Liver (tissue), 9 donors: ENCODE data around the gene B3GNT5. TPM values are rescaled to one million over a fixed set of nuclear protein-coding genes. Genes with fewer than 3 reads are reported as not detected.

Experiments
- DNase-seq: peaks from one replicate; pipeline ENCODE4 v3.0.0-alpha.2; 2017; ENCODE audit warnings: low spot score
- H3K27ac ChIP-seq, 2 donors: one replicate each; pipeline ENCODE4 v1.7.0; 2013; ENCODE audit warnings: inconsistent platforms in 2 of 2, low read length in 2 of 2, control low read depth in 1 of 2, low read depth in 1 of 2, mild to moderate bottlenecking in 1 of 2
- H3K27me3 ChIP-seq, 4 donors: one replicate each; pipeline versions ENCODE4 v1.6.1 to v1.7.0; 2013; ENCODE audit warnings: low read length in 3 of 4, inconsistent platforms in 1 of 4, mild to moderate bottlenecking in 1 of 4, moderate library complexity in 1 of 4; ENCODE audit not compliant: control insufficient read depth in 4 of 4, insufficient read depth in 4 of 4
- H3K36me3 ChIP-seq, 4 donors: one replicate each; pipeline versions ENCODE4 v1.6.1 to v1.7.0; 2013; ENCODE audit warnings: low read length in 3 of 4, mild to moderate bottlenecking in 3 of 4, low read depth in 1 of 4, moderate library complexity in 1 of 4; ENCODE audit not compliant: control insufficient read depth in 4 of 4, insufficient read depth in 3 of 4
- H3K4me1 ChIP-seq, 4 donors: one replicate each; pipeline versions ENCODE4 v1.6.1 to v1.7.0; 2013; ENCODE audit warnings: low read length in 3 of 4, mild to moderate bottlenecking in 3 of 4, moderate library complexity in 1 of 4; ENCODE audit not compliant: control insufficient read depth in 4 of 4, insufficient read depth in 4 of 4
- H3K4me3 ChIP-seq, 3 donors: one replicate each; pipeline versions ENCODE4 v1.6.1 to v1.7.0; 2013; ENCODE audit warnings: low read length in 3 of 3, control low read depth in 1 of 3, low read depth in 1 of 3, mild to moderate bottlenecking in 1 of 3
- H3K9ac ChIP-seq, 2 donors: one replicate each; pipeline ENCODE4 v1.7.0; 2013; ENCODE audit warnings: low read length in 2 of 2, mild to moderate bottlenecking in 2 of 2, moderate library complexity in 2 of 2, control low read depth in 1 of 2, low read depth in 1 of 2
- H3K9me3 ChIP-seq, 4 donors: one replicate each; pipeline versions ENCODE4 v1.6.1 to v1.7.0; 2013; ENCODE audit warnings: low read length in 3 of 4; ENCODE audit not compliant: control insufficient read depth in 4 of 4
- EGR1 ChIP-seq, 2 donors: IDR thresholded peaks; 2 replicates each; pipeline ENCODE4 v1.6.1; 2016 to 2018; ENCODE audit warnings: antibody characterized with exemption in 2 of 2, low read depth in 2 of 2
- FOXA1 ChIP-seq: IDR thresholded peaks from 2 replicates; pipeline ENCODE4 v1.6.1; 2016; ENCODE audit warnings: antibody characterized with exemption
- FOXA2 ChIP-seq: IDR thresholded peaks from 2 replicates; pipeline ENCODE4 v1.6.1; 2016; ENCODE audit warnings: antibody characterized with exemption
- GABPA ChIP-seq, 2 donors: IDR thresholded peaks in 1 of 2; conservative IDR thresholded peaks in 1 of 2; 2 replicates each; pipeline ENCODE4 v1.6.1; 2016; ENCODE audit warnings: antibody characterized with exemption in 2 of 2, mild to moderate bottlenecking in 1 of 2, moderate library complexity in 1 of 2
- HNF4A ChIP-seq, 2 donors: conservative IDR thresholded peaks; 2 replicates each; pipeline ENCODE4 v1.6.1; 2016; ENCODE audit warnings: antibody characterized with exemption in 2 of 2, mild to moderate bottlenecking in 2 of 2
- HNF4G ChIP-seq: IDR thresholded peaks from 2 replicates; pipeline ENCODE4 v1.6.1; 2016; ENCODE audit warnings: antibody characterized with exemption
- JUND ChIP-seq, 2 donors: IDR thresholded peaks; 2 replicates each; pipeline ENCODE4 v1.6.1; 2016; ENCODE audit warnings: antibody characterized with exemption in 2 of 2
- MAX ChIP-seq: IDR thresholded peaks from 2 replicates; pipeline ENCODE4 v1.6.1; 2016; ENCODE audit warnings: antibody characterized with exemption
- NR2F2 ChIP-seq: IDR thresholded peaks from 2 replicates; pipeline ENCODE4 v1.6.1; 2016; ENCODE audit warnings: antibody characterized with exemption
- RAD21 ChIP-seq, 2 donors: IDR thresholded peaks; 2 replicates each; pipeline ENCODE4 v1.6.1; 2016; ENCODE audit warnings: antibody characterized with exemption in 2 of 2, mild to moderate bottlenecking in 2 of 2
- REST ChIP-seq: IDR thresholded peaks from 2 replicates; pipeline ENCODE4 v1.6.1; 2016; ENCODE audit warnings: antibody characterized with exemption, mild to moderate bottlenecking
- RXRA ChIP-seq, 2 donors: IDR thresholded peaks; 2 replicates each; pipeline ENCODE4 v1.6.1; 2017 to 2018; ENCODE audit warnings: antibody characterized with exemption in 2 of 2, mild to moderate bottlenecking in 1 of 2
- SP1 ChIP-seq: IDR thresholded peaks from 2 replicates; pipeline ENCODE4 v1.6.1; 2018; ENCODE audit warnings: antibody characterized with exemption, mild to moderate bottlenecking
- TAF1 ChIP-seq: conservative IDR thresholded peaks from 2 replicates; pipeline ENCODE4 v1.6.1; 2016; ENCODE audit warnings: antibody characterized with exemption, mild to moderate bottlenecking
- YY1 ChIP-seq: IDR thresholded peaks from 2 replicates; pipeline ENCODE4 v1.6.1; 2016; ENCODE audit warnings: antibody characterized with exemption, mild to moderate bottlenecking
- WGBS: extraction: QIAGEN DNeasy Blood & Tissue Kit; methylation state at CpG from one replicate; pipeline ENCODE4 v1.1.7; 2013; 5-methylcytosine and 5-hydroxymethylcytosine counted together
- polyA plus RNA-seq, 2 donors: library from polyadenylated mRNA; stranded (reverse) in 1 of 2; unstranded in 1 of 2; fragments of 200-250 nt in 1 of 2; fragments of >200 nt in 1 of 2; fragmentation: Nextera tagmentation in 1 of 2; extraction: Ambion mirVana in 1 of 2; gene quantifications; one replicate each; pipeline versions ENCODE4 v1.2.1 to v1.2.3, GENCODE V29; 2013 to 2015
- total RNA-seq, 2 donors: library from RNA; depleted of rRNA; stranded (reverse); fragments of >200 nt; gene quantifications; one replicate each; pipeline ENCODE4 v1.2.3, GENCODE V29; 2014
- TF ChIP-seq, protein P1 (sequence below): IDR thresholded peaks from 2 replicates; pipeline ENCODE4 v1.6.1; 2016; ENCODE audit warnings: antibody characterized with exemption
- TF ChIP-seq, protein P2 (sequence below): fragments of 150-350 bp; IDR thresholded peaks from 2 replicates; pipeline ENCODE4 v1.5.1; 2017; ENCODE audit warnings: improper control_type of control experiment, low read depth, low read length; ENCODE audit not compliant: missing input control
- TF ChIP-seq, protein P3 (sequence below): IDR thresholded peaks from 2 replicates; pipeline ENCODE4 v1.6.1; 2016; ENCODE audit warnings: antibody characterized with exemption
- donor health status: healthy.
- donor health status: healthy.
- donor health status: healthy.
- donor health status: healthy.
- donor health status: healthy.

The B3GNT5 gene
- total and polyA plus RNA-seq, 4 donors, result 0.22 to 1.8 (median 0.53) TPM

DNA sequence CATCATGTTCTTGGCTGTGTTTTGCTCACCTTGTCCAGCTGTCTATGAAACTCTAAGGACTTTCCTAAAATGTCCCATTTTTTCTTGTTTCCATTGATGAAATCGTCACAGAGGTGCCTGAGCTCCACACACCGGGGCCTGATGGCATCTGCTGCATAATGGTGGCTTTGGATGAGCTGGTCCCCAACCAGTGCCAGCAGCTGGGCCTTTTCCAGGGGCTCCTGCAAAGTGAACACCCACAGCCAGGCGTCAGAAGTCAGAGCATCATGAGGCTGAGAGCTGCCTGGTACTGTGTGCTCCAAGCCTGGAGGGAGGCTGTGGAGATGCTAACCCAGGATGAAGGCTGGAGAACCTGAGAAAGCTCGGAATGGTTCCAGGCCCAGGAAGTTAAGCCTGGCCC is 46.9 kb downstream of the B3GNT5 start:
- H3K4me1 ChIP-seq, result peaks cover 0 to 3% (median 0%) of the 10 kb centered on the region in 4 donors
- no peak for TF ChIP-seq JUND (IDR thresholded peaks at IDR 0.05)
- TF ChIP-seq YY1, result no peak
- TF ChIP-seq RXRA (IDR thresholded peaks at IDR 0.05), result no peak
- TF ChIP-seq, protein P1, sequence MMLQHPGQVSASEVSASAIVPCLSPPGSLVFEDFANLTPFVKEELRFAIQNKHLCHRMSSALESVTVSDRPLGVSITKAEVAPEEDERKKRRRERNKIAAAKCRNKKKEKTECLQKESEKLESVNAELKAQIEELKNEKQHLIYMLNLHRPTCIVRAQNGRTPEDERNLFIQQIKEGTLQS, result no peak
- no peak for TF ChIP-seq GABPA (IDR thresholded peaks at IDR 0.05 in 1 of 2, conservative IDR thresholded peaks at IDR 0.05 in 1 of 2)
- no peak for TF ChIP-seq TAF1
- no peak for TF ChIP-seq EGR1 (IDR thresholded peaks at IDR 0.05; ENCODE audit: low read depth in 2 of 2)
- TF ChIP-seq, protein P2, sequence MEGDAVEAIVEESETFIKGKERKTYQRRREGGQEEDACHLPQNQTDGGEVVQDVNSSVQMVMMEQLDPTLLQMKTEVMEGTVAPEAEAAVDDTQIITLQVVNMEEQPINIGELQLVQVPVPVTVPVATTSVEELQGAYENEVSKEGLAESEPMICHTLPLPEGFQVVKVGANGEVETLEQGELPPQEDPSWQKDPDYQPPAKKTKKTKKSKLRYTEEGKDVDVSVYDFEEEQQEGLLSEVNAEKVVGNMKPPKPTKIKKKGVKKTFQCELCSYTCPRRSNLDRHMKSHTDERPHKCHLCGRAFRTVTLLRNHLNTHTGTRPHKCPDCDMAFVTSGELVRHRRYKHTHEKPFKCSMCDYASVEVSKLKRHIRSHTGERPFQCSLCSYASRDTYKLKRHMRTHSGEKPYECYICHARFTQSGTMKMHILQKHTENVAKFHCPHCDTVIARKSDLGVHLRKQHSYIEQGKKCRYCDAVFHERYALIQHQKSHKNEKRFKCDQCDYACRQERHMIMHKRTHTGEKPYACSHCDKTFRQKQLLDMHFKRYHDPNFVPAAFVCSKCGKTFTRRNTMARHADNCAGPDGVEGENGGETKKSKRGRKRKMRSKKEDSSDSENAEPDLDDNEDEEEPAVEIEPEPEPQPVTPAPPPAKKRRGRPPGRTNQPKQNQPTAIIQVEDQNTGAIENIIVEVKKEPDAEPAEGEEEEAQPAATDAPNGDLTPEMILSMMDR, result no peak
- no peak for TF ChIP-seq HNF4A (conservative IDR thresholded peaks at IDR 0.05)
- no peak for TF ChIP-seq MAX
- TF ChIP-seq, protein P3, sequence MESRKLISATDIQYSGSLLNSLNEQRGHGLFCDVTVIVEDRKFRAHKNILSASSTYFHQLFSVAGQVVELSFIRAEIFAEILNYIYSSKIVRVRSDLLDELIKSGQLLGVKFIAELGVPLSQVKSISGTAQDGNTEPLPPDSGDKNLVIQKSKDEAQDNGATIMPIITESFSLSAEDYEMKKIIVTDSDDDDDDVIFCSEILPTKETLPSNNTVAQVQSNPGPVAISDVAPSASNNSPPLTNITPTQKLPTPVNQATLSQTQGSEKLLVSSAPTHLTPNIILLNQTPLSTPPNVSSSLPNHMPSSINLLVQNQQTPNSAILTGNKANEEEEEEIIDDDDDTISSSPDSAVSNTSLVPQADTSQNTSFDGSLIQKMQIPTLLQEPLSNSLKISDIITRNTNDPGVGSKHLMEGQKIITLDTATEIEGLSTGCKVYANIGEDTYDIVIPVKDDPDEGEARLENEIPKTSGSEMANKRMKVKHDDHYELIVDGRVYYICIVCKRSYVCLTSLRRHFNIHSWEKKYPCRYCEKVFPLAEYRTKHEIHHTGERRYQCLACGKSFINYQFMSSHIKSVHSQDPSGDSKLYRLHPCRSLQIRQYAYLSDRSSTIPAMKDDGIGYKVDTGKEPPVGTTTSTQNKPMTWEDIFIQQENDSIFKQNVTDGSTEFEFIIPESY, result no peak
- TF ChIP-seq SP1, result no peak
- TF ChIP-seq NR2F2, result no peak
- no peak for TF ChIP-seq RAD21 (IDR thresholded peaks at IDR 0.05)
- TF ChIP-seq FOXA2, result no peak
- H3K4me3 ChIP-seq, result no peak overlapping the region
- no peaks in the 10 kb centered on the region for H3K27me3 ChIP-seq
- 96% methylated on average over 4 of the region's 4 CpGs for WGBS
- no peaks in the 10 kb centered on the region for H3K9me3 ChIP-seq
- H3K9ac ChIP-seq, result no peak overlapping the region
- DNase-seq, result no peak
- H3K27ac ChIP-seq, result no peak overlapping the region
- H3K36me3 ChIP-seq, result no peaks in the 10 kb centered on the region

DNA sequence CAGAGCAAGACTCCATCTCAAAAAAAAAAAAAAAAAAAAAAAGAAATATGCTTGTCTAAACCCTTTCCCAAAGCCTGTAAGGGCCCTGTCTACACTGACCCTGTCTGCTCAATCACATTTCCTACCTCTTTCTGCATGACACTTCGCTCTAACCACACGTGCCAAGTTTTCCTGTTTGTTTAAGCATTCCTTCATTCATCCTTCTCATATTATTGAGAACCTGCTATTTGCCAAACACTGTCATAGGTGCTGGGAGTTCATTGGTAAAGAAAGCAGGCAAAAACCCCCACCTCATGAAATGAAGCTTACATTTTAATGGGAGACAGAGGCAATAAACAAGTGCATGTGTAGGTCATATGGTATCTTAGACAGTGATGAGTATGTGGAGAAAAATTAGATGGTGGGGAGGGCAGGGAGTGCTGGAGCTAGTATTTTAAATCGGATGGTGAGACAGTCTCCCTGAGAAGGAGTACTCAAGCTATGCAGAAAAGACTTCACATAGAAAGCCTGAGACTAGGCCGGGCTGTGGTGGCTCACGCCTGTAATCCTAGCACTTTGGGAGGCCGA is 48.0 kb downstream of the B3GNT5 start:
- Histone ChIP-seq H3K4me1 (no peaks in the 10 kb centered on the region), H3K9ac (no peak overlapping the region), H3K9me3 (no peaks in the 10 kb centered on the region), H3K36me3 (no peaks in the 10 kb centered on the region), H3K27me3 (no peaks in the 10 kb centered on the region), H3K4me3 (no peak overlapping the region), H3K27ac (no peak overlapping the region)
- DNase-seq, result no peak
- TF ChIP-seq JUND (IDR thresholded peaks at IDR 0.05) (no peak), FOXA2 (no peak), FOXA1 (no peak), EGR1 (IDR thresholded peaks at IDR 0.05; ENCODE audit: low read depth in 2 of 2) (no peak), RAD21 (IDR thresholded peaks at IDR 0.05) (no peak), HNF4A (conservative IDR thresholded peaks at IDR 0.05) (no peak), REST (no peak), YY1 (no peak), HNF4G (no peak)
- TF ChIP-seq, protein P3, result no peak
- TF ChIP-seq, protein P1, result no peak
- TF ChIP-seq, protein P2, result no peak
- WGBS, result 90% methylated on average over 6 of the region's 6 CpGs
